SK-N-SH (cell line): Measurements from ENCODE around the gene DPRX. TPM values are rescaled to one million over a fixed set of nuclear protein-coding genes. Genes with fewer than 3 reads are reported as not detected.

Experiments used
- CTCF ChIA-PET: fragments of 300-600, 350-600 bp; formaldehyde crosslinking; extraction: SDS; loops from one replicate; lab custom pipeline; 2021; lab: Yijun Ruan, JAX
- POLR2A ChIA-PET: fragments of 350-600 bp; sonication (Branson Sonifier 250); formaldehyde crosslinking; extraction: SDS; loops from one replicate; lab custom pipeline; 2020; ENCODE audit warnings: antibody characterized with exemption, inconsistent platforms; lab: Yijun Ruan, JAX
- DNase-seq: peaks from one replicate; pipeline ENCODE4 v3.0.0; 2012
- H2AFZ ChIP-seq: fragments of 200-600 bp; sonication (generic); 2 replicates; pipeline ENCODE4 v1.8.1; 2016; ENCODE audit warnings: antibody characterized with exemption, mild to moderate bottlenecking, low read depth
- H3F3A ChIP-seq: fragments of 200-600 bp; sonication (generic); replicated peaks from 2 replicates; pipeline ENCODE3; 2016; ENCODE audit warnings: antibody characterized with exemption, mild to moderate bottlenecking; ENCODE audit not compliant: insufficient read depth
- H3K27ac ChIP-seq, 2 experiments: fragments of 200-500 bp in 1 of 2; fragments of 200-600 bp in 1 of 2; sonication (Bioruptor generic) in 1 of 2; sonication (generic), shearing (Covaris generic) in 1 of 2; 2 replicates each; pipeline versions ENCODE4 v1.5.1 to v1.6.1; 2014 to 2016; ENCODE audit warnings: low read depth in 2 of 2, inconsistent platforms in 1 of 2, low read length in 1 of 2, mild to moderate bottlenecking in 1 of 2, mixed read lengths in 1 of 2
- H3K27me3 ChIP-seq: fragments of 200-600 bp; sonication (generic), shearing (Covaris generic); 2 replicates; pipeline ENCODE4 v1.6.1; 2016; ENCODE audit warnings: mixed run types; ENCODE audit not compliant: insufficient read depth
- H3K36me3 ChIP-seq, 2 experiments: fragments of 200-500 bp in 1 of 2; fragments of 200-600 bp in 1 of 2; sonication (Bioruptor generic) in 1 of 2; sonication (generic) in 1 of 2; replicated peaks in 1 of 2; 2 replicates each; pipeline versions ENCODE3 to v1.5.1; 2014 to 2016; ENCODE audit warnings: low read length in 1 of 2, mild to moderate bottlenecking in 1 of 2; ENCODE audit not compliant: insufficient read depth in 2 of 2, control insufficient read depth in 1 of 2
- H3K4me1 ChIP-seq, 2 experiments: fragments of 200-500 bp in 1 of 2; fragments of 200-600 bp in 1 of 2; sonication (Bioruptor generic) in 1 of 2; sonication (generic), shearing (Covaris generic) in 1 of 2; 2 replicates each; pipeline versions ENCODE4 v1.5.1 to v1.6.1; 2014 to 2016; ENCODE audit warnings: low read depth in 1 of 2, low read length in 1 of 2, mixed run types in 1 of 2; ENCODE audit not compliant: insufficient read depth in 2 of 2, control insufficient read depth in 1 of 2
- H3K4me2 ChIP-seq: fragments of 200-600 bp; sonication (generic), shearing (Covaris generic); 2 replicates; pipeline ENCODE4 v1.6.1; 2017; ENCODE audit warnings: mixed run types
- H3K4me3 ChIP-seq, 2 experiments: fragments of 200-500 bp in 1 of 2; fragments of 200-600 bp in 1 of 2; sonication (Bioruptor generic) in 1 of 2; sonication (generic), shearing (Covaris generic) in 1 of 2; 2 replicates each; pipeline versions ENCODE4 v1.5.1 to v1.8.1; 2014 to 2016; ENCODE audit warnings: low read depth in 2 of 2, inconsistent platforms in 1 of 2, low read length in 1 of 2, mild to moderate bottlenecking in 1 of 2, mixed read lengths in 1 of 2, moderate library complexity in 1 of 2
- H3K79me2 ChIP-seq: fragments of 200-600 bp; sonication (generic); 2 replicates; pipeline ENCODE4 v1.8.1; 2017; ENCODE audit warnings: mild to moderate bottlenecking; ENCODE audit not compliant: insufficient read depth
- H3K9ac ChIP-seq: fragments of 200-600 bp; sonication (generic); 2 replicates; pipeline ENCODE4 v1.6.1; 2017; ENCODE audit warnings: mixed run types
- H3K9me2 ChIP-seq: fragments of 200-600 bp; sonication (generic); 2 replicates; pipeline ENCODE4 v1.6.1; 2017; ENCODE audit warnings: mixed run types
- H3K9me3 ChIP-seq: fragments of 200-600 bp; sonication (generic); 2 replicates; pipeline ENCODE4 v1.6.1; 2017; ENCODE audit warnings: mixed run types, mild to moderate bottlenecking, moderate library complexity
- H4K20me1 ChIP-seq: fragments of 200-600 bp; sonication (generic); 2 replicates; pipeline ENCODE4 v1.6.1; 2017; ENCODE audit warnings: mild to moderate bottlenecking, mixed run types; ENCODE audit not compliant: insufficient read depth
- EP300 ChIP-seq, 2 experiments: IDR thresholded peaks; 2 replicates each; pipeline versions ENCODE4 v1.4.0 to v1.6.1; 2012; ENCODE audit warnings: borderline replicate concordance in 1 of 2, low read depth in 1 of 2, low read length in 1 of 2
- FOXM1 ChIP-seq: IDR thresholded peaks from 2 replicates; pipeline ENCODE4 v1.4.0; 2012; ENCODE audit warnings: low read depth, mild to moderate bottlenecking
- GABPA ChIP-seq: IDR thresholded peaks from 2 replicates; pipeline ENCODE4 v1.4.0; 2012; ENCODE audit warnings: low read depth, mild to moderate bottlenecking
- JUND ChIP-seq: IDR thresholded peaks from 2 replicates; pipeline ENCODE4 v1.4.0; 2012
- POLR2AphosphoS5 ChIP-seq: IDR thresholded peaks from 2 replicates; pipeline ENCODE4 v1.6.1; 2012; ENCODE audit warnings: low read depth, low read length
- RFX5 ChIP-seq: IDR thresholded peaks from 2 replicates; pipeline ENCODE4 v1.6.1; 2012; ENCODE audit warnings: mild to moderate bottlenecking, improper control_type of control experiment, low read length
- TAF1 ChIP-seq: IDR thresholded peaks from 2 replicates; pipeline ENCODE4 v1.6.1; 2012; ENCODE audit warnings: low read depth, mild to moderate bottlenecking, low read length, moderate library complexity, borderline replicate concordance
- TCF12 ChIP-seq: IDR thresholded peaks from 2 replicates; pipeline ENCODE4 v1.4.0; 2012
- WGBS: methylation state at CpG from one replicate; pipeline ENCODE4 v1.1.6; 2017; ENCODE audit warnings: low lambda C conversion rate; 5-methylcytosine and 5-hydroxymethylcytosine counted together
- polyA plus RNA-seq, 3 experiments: library from polyadenylated mRNA; depleted of rRNA; stranded (reverse); fragments of >200 nt; gene quantifications; 2 replicates each; pipeline ENCODE4 v1.2.3, GENCODE V29; 2012
- TF ChIP-seq, protein P1 (sequence below): IDR thresholded peaks from 2 replicates; pipeline ENCODE4 v1.4.0; 2012; ENCODE audit warnings: low read depth, borderline replicate concordance
- TF ChIP-seq, protein P2 (sequence below): fragments of 150-350 bp; IDR thresholded peaks from 2 replicates; pipeline ENCODE4 v1.6.1; 2016; ENCODE audit warnings: mild to moderate bottlenecking, low read depth, low read length
- TF ChIP-seq, protein P3 (sequence below): fragments of 200-600 bp; sonication (generic); IDR thresholded peaks from 2 replicates; pipeline ENCODE4 v1.6.1; 2017; ENCODE audit warnings: antibody characterized with exemption, mild to moderate bottlenecking, moderate library complexity

The DPRX gene
- polyA plus RNA-seq, 1 of the 3 experiments (the other 2 are of a cell fraction), result not detected

DNA sequence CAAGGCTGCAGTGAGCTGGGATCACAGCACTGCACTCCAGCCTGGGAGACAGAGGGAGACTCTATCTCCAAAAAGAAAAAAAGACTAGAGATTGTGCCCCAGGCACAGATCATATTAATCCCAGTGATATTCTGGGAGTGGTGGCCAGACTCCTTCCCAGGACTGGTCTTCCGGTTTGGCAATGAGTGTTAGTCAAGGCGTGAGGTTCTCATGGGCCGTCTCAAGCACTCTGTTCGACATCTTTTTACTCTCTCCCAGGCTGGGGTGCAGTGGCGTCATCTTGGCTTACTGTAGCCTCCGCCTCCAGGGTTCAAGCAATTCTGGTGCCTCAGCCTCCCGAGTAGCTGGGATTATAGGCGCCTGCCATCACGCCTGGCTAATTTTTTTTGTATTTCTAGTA, 5.3 kb upstream of the DPRX start (continued):
- no peak for TF ChIP-seq TAF1
- TF ChIP-seq EP300 (IDR thresholded peaks at IDR 0.05; ENCODE audit: borderline replicate concordance in 1 of 2, low read depth in 1 of 2, low read length in 1 of 2), result no peak
- no peak for TF ChIP-seq FOXM1

DNA sequence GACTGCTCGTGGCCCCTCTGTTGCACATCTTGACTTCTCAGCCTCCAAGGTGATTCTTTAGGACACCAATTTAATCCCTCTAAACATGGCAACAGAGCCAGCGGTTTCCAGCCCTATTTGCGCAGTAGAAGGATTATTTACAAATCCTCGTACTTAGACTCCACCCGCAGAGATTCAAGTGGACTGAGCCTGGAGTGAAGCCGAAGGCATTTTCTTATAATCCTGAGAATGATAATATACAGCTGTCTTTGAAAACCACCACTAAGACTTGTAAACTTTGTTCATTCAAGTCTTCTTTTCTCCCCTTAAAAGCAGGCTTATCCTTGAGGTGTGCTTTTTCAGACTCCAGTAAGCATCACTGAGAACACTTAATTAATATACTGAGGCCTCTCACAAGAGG, 4.8 kb upstream of the DPRX start:
- TF ChIP-seq TAF1, result no peak
- TF ChIP-seq JUND, result no peak
- TF ChIP-seq, protein P1, sequence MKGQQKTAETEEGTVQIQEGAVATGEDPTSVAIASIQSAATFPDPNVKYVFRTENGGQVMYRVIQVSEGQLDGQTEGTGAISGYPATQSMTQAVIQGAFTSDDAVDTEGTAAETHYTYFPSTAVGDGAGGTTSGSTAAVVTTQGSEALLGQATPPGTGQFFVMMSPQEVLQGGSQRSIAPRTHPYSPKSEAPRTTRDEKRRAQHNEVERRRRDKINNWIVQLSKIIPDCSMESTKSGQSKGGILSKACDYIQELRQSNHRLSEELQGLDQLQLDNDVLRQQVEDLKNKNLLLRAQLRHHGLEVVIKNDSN, result no peak
- TF ChIP-seq, protein P2, sequence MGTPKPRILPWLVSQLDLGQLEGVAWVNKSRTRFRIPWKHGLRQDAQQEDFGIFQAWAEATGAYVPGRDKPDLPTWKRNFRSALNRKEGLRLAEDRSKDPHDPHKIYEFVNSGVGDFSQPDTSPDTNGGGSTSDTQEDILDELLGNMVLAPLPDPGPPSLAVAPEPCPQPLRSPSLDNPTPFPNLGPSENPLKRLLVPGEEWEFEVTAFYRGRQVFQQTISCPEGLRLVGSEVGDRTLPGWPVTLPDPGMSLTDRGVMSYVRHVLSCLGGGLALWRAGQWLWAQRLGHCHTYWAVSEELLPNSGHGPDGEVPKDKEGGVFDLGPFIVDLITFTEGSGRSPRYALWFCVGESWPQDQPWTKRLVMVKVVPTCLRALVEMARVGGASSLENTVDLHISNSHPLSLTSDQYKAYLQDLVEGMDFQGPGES, result no peak
- no peak for TF ChIP-seq GABPA
- TF ChIP-seq, protein P3, sequence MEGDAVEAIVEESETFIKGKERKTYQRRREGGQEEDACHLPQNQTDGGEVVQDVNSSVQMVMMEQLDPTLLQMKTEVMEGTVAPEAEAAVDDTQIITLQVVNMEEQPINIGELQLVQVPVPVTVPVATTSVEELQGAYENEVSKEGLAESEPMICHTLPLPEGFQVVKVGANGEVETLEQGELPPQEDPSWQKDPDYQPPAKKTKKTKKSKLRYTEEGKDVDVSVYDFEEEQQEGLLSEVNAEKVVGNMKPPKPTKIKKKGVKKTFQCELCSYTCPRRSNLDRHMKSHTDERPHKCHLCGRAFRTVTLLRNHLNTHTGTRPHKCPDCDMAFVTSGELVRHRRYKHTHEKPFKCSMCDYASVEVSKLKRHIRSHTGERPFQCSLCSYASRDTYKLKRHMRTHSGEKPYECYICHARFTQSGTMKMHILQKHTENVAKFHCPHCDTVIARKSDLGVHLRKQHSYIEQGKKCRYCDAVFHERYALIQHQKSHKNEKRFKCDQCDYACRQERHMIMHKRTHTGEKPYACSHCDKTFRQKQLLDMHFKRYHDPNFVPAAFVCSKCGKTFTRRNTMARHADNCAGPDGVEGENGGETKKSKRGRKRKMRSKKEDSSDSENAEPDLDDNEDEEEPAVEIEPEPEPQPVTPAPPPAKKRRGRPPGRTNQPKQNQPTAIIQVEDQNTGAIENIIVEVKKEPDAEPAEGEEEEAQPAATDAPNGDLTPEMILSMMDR, result no peak
- no peak for TF ChIP-seq POLR2AphosphoS5
- TF ChIP-seq TCF12, result no peak
- no peak for TF ChIP-seq RFX5
- ChIA-PET CTCF (no interaction called here), POLR2A (no interaction called here)
- no peak overlapping the region for H2AFZ ChIP-seq
- H3K4me3 ChIP-seq, result no peak overlapping the region
- no peak overlapping the region for H3K9ac ChIP-seq
- H3K79me2 ChIP-seq, result no peaks in the 10 kb centered on the region
- H3F3A ChIP-seq, result no peaks in the 10 kb centered on the region
- H3K4me1 ChIP-seq, result no peaks in the 10 kb centered on the region
- H3K9me3 ChIP-seq, result no peaks in the 10 kb centered on the region
- H3K27ac ChIP-seq, result no peak overlapping the region
- no peaks in the 10 kb centered on the region for H3K36me3 ChIP-seq
- H4K20me1 ChIP-seq, result no peaks in the 10 kb centered on the region
- WGBS, result 4% methylated on average over 6 of the region's 6 CpGs
- no peak for DNase-seq
- peaks cover 17% of the 10 kb centered on the region; the same call in 1 of the 2 replicates for H3K27me3 ChIP-seq
- no peaks in the 10 kb centered on the region for H3K9me2 ChIP-seq
- no peak overlapping the region for H3K4me2 ChIP-seq

DNA sequence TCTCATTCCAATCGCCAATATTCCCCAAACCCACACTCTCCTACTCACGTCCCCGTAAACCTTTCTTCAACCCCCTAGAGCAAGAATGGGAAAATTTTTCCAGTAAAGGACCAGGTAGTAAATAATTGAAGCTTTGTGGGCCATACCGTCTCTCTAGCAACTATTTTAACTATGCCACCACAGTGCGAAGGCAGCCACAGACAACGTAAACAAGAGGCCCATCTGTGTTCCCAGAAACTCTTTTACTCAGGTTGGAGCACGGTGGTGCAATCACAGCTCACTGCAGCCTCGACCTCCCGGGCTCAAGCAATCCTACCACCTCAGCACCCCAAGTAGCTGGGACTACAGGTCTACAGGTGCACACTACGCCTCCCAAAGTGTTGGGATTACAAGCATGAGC, 3.0 kb downstream of the DPRX start:
- H3K27ac ChIP-seq, result no peak overlapping the region
- H3F3A ChIP-seq, result no peaks in the 10 kb centered on the region
- H3K79me2 ChIP-seq, result no peaks in the 10 kb centered on the region
- DNase-seq, result no peak
- H3K4me3 ChIP-seq, result no peak overlapping the region
- H2AFZ ChIP-seq, result no peak overlapping the region
- no peaks in the 10 kb centered on the region for H3K9me3 ChIP-seq
- no peaks in the 10 kb centered on the region for H3K4me1 ChIP-seq
- TF ChIP-seq EP300 (IDR thresholded peaks at IDR 0.05; ENCODE audit: borderline replicate concordance in 1 of 2, low read depth in 1 of 2, low read length in 1 of 2) (no peak), JUND (no peak)
- TF ChIP-seq, protein P2, result no peak
- TF ChIP-seq, protein P1, result no peak
- WGBS, result 4% methylated on average over 10 of the region's 10 CpGs
- no peaks in the 10 kb centered on the region for H3K9me2 ChIP-seq
- ChIA-PET CTCF (no interaction called here), POLR2A (no interaction called here)
- no peaks in the 10 kb centered on the region for H3K36me3 ChIP-seq
- H3K27me3 ChIP-seq, result peaks cover 62% of the 10 kb centered on the region; the same call in 1 of the 2 replicates
- H3K9ac ChIP-seq, result no peak overlapping the region
- no peaks in the 10 kb centered on the region for H4K20me1 ChIP-seq
- no peak overlapping the region for H3K4me2 ChIP-seq
